ENCODE data around the gene STUM.

DNA sequence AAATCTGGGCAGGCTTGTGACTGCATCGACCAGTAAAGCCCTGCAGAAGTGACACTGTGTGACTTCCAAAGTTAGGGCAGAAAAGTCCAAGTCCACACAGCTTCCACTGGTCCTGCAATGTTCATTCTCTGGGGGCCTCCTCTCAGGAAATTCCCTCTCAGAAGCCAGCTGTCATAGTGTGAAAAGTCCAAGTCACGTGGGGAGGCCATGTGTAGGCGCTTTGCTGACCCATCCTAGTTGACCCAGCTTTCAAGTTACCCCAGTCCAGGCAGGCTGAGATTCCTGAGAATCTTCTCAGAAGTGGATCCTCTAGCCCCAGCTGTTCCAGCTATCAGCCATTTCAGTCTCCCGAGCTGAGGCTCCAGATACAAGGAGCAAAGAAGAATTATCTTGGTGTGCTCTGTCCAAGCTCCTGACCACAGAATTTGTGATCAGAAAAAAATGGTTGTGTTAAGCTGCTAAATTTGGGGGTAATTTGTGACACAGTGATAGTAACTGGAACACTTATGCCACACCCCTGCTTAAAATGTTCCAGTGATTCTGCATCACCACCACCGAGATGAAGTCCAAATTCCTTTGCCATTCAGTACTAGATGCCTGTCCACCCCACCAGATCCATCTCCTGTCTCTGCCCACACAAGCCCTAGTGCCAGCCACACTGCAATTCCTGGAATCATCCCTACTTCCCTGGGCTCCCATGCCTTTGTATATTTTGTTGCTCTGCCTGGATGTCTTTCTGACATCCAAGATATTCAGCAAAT lies 2.5 kb upstream of the STUM start:
- TF ChIP-seq, protein P1, sequence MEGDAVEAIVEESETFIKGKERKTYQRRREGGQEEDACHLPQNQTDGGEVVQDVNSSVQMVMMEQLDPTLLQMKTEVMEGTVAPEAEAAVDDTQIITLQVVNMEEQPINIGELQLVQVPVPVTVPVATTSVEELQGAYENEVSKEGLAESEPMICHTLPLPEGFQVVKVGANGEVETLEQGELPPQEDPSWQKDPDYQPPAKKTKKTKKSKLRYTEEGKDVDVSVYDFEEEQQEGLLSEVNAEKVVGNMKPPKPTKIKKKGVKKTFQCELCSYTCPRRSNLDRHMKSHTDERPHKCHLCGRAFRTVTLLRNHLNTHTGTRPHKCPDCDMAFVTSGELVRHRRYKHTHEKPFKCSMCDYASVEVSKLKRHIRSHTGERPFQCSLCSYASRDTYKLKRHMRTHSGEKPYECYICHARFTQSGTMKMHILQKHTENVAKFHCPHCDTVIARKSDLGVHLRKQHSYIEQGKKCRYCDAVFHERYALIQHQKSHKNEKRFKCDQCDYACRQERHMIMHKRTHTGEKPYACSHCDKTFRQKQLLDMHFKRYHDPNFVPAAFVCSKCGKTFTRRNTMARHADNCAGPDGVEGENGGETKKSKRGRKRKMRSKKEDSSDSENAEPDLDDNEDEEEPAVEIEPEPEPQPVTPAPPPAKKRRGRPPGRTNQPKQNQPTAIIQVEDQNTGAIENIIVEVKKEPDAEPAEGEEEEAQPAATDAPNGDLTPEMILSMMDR (IDR thresholded peaks at IDR 0.05) = no peak
- no peak for TF ChIP-seq POLR2A (IDR thresholded peaks at IDR 0.05)
